Keratinocyte (primary cell): Measurements from ENCODE around the gene PRKN.

ENCODE experiments used
- EZH2 ChIP-seq: IDR thresholded peaks from one replicate; pipeline ENCODE4 v1.6.1; 2012; ENCODE audit warnings: inconsistent platforms, mild to moderate bottlenecking, low read length, moderate library complexity
- TF ChIP-seq, protein P1 (sequence below), 3 experiments: IDR thresholded peaks in 1 of 3; conservative IDR thresholded peaks in 1 of 3; optimal IDR thresholded peaks in 1 of 3; 2 replicates in 2 of 3; 3 replicates in 1 of 3; pipeline versions ENCODE3 to v1.5.1; 2011; ENCODE audit warnings: low read length in 3 of 3, mild to moderate bottlenecking in 3 of 3, moderate library complexity in 2 of 3, control low read depth in 1 of 3, inconsistent platforms in 1 of 3; ENCODE audit not compliant: insufficient read depth in 2 of 3; ENCODE audit errors: extremely low read depth in 1 of 3

DNA sequence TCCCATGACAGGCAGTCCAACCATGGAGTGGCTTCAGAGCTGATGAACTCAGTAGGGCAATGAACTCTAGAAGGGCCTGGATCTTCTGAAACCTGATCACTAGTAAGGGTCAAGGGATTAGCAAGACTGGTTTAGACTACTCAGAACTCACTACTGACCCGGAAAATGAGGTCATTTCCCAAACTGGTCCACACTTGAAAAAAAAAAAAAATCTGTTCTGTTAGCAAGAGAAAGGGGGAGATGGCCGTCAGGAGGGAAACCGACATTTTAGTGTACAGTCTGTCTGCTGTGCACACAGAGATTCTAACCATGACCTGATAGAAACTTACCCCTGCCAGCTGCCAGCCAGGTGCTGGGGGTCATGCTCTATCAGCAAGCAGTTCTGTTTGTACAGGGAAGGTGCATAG is 1191.3 kb downstream of the PRKN start:
- TF ChIP-seq, protein P1, sequence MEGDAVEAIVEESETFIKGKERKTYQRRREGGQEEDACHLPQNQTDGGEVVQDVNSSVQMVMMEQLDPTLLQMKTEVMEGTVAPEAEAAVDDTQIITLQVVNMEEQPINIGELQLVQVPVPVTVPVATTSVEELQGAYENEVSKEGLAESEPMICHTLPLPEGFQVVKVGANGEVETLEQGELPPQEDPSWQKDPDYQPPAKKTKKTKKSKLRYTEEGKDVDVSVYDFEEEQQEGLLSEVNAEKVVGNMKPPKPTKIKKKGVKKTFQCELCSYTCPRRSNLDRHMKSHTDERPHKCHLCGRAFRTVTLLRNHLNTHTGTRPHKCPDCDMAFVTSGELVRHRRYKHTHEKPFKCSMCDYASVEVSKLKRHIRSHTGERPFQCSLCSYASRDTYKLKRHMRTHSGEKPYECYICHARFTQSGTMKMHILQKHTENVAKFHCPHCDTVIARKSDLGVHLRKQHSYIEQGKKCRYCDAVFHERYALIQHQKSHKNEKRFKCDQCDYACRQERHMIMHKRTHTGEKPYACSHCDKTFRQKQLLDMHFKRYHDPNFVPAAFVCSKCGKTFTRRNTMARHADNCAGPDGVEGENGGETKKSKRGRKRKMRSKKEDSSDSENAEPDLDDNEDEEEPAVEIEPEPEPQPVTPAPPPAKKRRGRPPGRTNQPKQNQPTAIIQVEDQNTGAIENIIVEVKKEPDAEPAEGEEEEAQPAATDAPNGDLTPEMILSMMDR (optimal IDR thresholded peaks at IDR 0.05 in 1 of 3, IDR thresholded peaks at IDR 0.05 in 1 of 3, conservative IDR thresholded peaks at IDR 0.05 in 1 of 3; ENCODE audit: extremely low read depth in 1 of 3, insufficient read depth in 2 of 3, low read length in 3 of 3) = no peak
- no peak for TF ChIP-seq EZH2
